ENCODE data around the gene LRRC32. TPM values are rescaled to one million over a fixed set of nuclear protein-coding genes. Genes with fewer than 3 reads are reported as not detected.

Gene LRRC32
- total RNA-seq, 1 donor = 37.6 TPM

- H4K20me1 ChIP-seq (ENCODE audit: insufficient read depth, low read length) = peaks cover 3% of the 10 kb centered on the region
- no peaks in the 10 kb centered on the region for H3K36me3 ChIP-seq (ENCODE audit: insufficient read depth, low read length)
- H2AFZ ChIP-seq (ENCODE audit: low read length) = no peak overlapping the region
- H3K4me2 ChIP-seq (ENCODE audit: insufficient read depth, low read length) = no peak overlapping the region
- H3K27me3 ChIP-seq (ENCODE audit: insufficient read depth, low read length) = peaks cover 19% of the 10 kb centered on the region
- no peaks in the 10 kb centered on the region for H3K4me1 ChIP-seq (ENCODE audit: insufficient read depth, low read length)
- no peak overlapping the region for H3K4me3 ChIP-seq (ENCODE audit: insufficient read depth, low read length)
- H3K27ac ChIP-seq (ENCODE audit: low read depth, low read length) = no peak overlapping the region
- TF ChIP-seq CTCF (IDR thresholded peaks at IDR 0.05; ENCODE audit: extremely low read depth, low read depth, low read length) = no peak
- no peaks in the 10 kb centered on the region for H3K79me2 ChIP-seq (ENCODE audit: insufficient read depth, low read length)
- no peak for DNase-seq (ENCODE audit: insufficient read length, low spot score, missing footprints)
- no peaks in the 10 kb centered on the region for H3K9me3 ChIP-seq (ENCODE audit: low read depth, low read length)
These were observed 32.0 kb downstream of the LRRC32 start for GRCh38 chr11:76638270-76639197.

GRCh38 chr11:76637491-76638269 lies 32.9 kb downstream of the LRRC32 start:
- Histone ChIP-seq H3K9me3 (ENCODE audit: low read depth, low read length) (no peaks in the 10 kb centered on the region), H3K27me3 (ENCODE audit: insufficient read depth, low read length) (peaks cover 19% of the 10 kb centered on the region), H3K36me3 (ENCODE audit: insufficient read depth, low read length) (no peaks in the 10 kb centered on the region), H3K4me2 (ENCODE audit: insufficient read depth, low read length) (no peak overlapping the region), H3K79me2 (ENCODE audit: insufficient read depth, low read length) (no peaks in the 10 kb centered on the region), H2AFZ (ENCODE audit: low read length) (no peak overlapping the region), H4K20me1 (ENCODE audit: insufficient read depth, low read length) (peaks cover 3% of the 10 kb centered on the region), H3K4me1 (ENCODE audit: insufficient read depth, low read length) (no peaks in the 10 kb centered on the region), H3K4me3 (ENCODE audit: insufficient read depth, low read length) (no peak overlapping the region), H3K27ac (ENCODE audit: low read depth, low read length) (no peak overlapping the region)
- DNase-seq (ENCODE audit: insufficient read length, low spot score, missing footprints) = no peak
- TF ChIP-seq CTCF (IDR thresholded peaks at IDR 0.05; ENCODE audit: extremely low read depth, low read depth, low read length) = no peak

DNA sequence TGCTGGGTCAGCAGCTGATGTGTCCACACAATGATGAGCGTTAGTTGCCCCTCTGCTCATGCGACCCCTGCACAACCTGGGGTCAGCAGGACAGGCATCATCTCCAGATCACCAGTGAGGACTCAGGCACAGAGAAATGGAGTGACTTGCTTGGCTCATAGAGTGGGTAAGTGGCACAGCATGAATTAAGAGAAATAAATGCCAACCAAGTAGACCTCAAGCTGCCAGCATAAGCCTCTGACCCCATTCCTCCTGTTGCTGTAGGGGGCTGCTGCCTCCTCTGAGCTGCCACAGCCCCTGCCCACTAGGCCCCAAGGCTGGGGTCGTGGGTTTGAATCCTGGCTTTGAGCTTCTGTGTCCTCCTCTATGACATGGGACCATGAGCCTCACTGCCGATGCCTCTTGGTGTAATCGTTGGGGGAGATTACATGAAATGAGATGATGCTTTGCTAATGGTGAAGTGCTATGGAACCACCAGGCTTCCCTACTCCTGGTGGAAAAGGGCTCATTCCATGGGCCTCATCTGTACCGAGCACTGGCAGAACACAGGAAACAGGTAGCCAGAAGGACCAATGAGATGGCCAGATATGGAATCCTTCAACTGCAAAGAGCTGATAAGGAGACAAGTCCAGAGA lies 33.6 kb downstream of the LRRC32 start:
- no peak overlapping the region for H2AFZ ChIP-seq (ENCODE audit: low read length)
- no peaks in the 10 kb centered on the region for H3K79me2 ChIP-seq (ENCODE audit: insufficient read depth, low read length)

More for the DNA sequence above, 33.6 kb downstream of the LRRC32 start:
- no peak for TF ChIP-seq CTCF (IDR thresholded peaks at IDR 0.05; ENCODE audit: extremely low read depth, low read depth, low read length)
- no peak overlapping the region for H3K4me2 ChIP-seq (ENCODE audit: insufficient read depth, low read length)
- no peaks in the 10 kb centered on the region for H3K36me3 ChIP-seq (ENCODE audit: insufficient read depth, low read length)
- H3K27ac ChIP-seq (ENCODE audit: low read depth, low read length) = no peak overlapping the region
- H4K20me1 ChIP-seq (ENCODE audit: insufficient read depth, low read length) = peaks cover 3% of the 10 kb centered on the region
- H3K9me3 ChIP-seq (ENCODE audit: low read depth, low read length) = no peaks in the 10 kb centered on the region
- DNase-seq (ENCODE audit: insufficient read length, low spot score, missing footprints) = no peak
- H3K4me3 ChIP-seq (ENCODE audit: insufficient read depth, low read length) = no peak overlapping the region
- no peaks in the 10 kb centered on the region for H3K4me1 ChIP-seq (ENCODE audit: insufficient read depth, low read length)
- H3K27me3 ChIP-seq (ENCODE audit: insufficient read depth, low read length) = peaks cover 15% of the 10 kb centered on the region

Data from osteoblast (primary cell).